ENCODE data around the gene CUZD1. TPM values are rescaled to one million over a fixed set of nuclear protein-coding genes. Genes with fewer than 3 reads are reported as not detected.

Gene CUZD1
- 0.90 TPM for polyA plus RNA-seq
- long read RNA-seq, donor 1, result 0 reads
- long read RNA-seq, donor 2, result 0 reads
- long read RNA-seq, donor 3, result 0 reads
- long read RNA-seq, donor 4, result 0 reads
- long read RNA-seq, donor 5, result 0 reads
- long read RNA-seq, donor 6, result 0 reads
- long read RNA-seq, donor 7, result 0 reads
- long read RNA-seq, donor 8, result 0 reads
- long read RNA-seq, donor 9, result 0 reads
- long read RNA-seq, donor 10, result 0 reads
- long read RNA-seq, donor 11, result 0 reads

- no peaks in the 10 kb centered on the region for H3K36me3 ChIP-seq (ENCODE audit: control insufficient read depth, insufficient read depth, low read length)
- no peaks in the 10 kb centered on the region for H3K9me3 ChIP-seq (ENCODE audit: control insufficient read depth, low read depth, low read length)
- no peaks in the 10 kb centered on the region for H3K27me3 ChIP-seq (ENCODE audit: control insufficient read depth, insufficient read depth, low read length)
- no peak within 1 kb of the TSS for H3K4me3 ChIP-seq (ENCODE audit: low read length)
- H3K27ac ChIP-seq (ENCODE audit: low read length), result no peak within 1 kb of the TSS
- H3K4me1 ChIP-seq (ENCODE audit: control insufficient read depth, insufficient read depth, low read length), result no peaks in the 10 kb centered on the region
- WGBS (ENCODE audit: insufficient coverage, low lambda C conversion rate), result no CpG with 5 or more reads among the region's 5 CpGs
- DNase-seq, result no peak
These were observed at the start of gene CUZD1 for GRCh38 chr10:122845783-122846332. CUZD1 (minus strand) TSS chr10:122845857; CDS start chr10:122845843, 14 bp downstream.

- WGBS (ENCODE audit: insufficient coverage, low lambda C conversion rate), result 83% methylated on average over 2 of the region's 5 CpGs
- no peaks in the 10 kb centered on the region for H3K27me3 ChIP-seq (ENCODE audit: control insufficient read depth, insufficient read depth, low read length)
- DNase-seq, result no peak
- H3K4me1 ChIP-seq (ENCODE audit: control insufficient read depth, insufficient read depth, low read length), result no peaks in the 10 kb centered on the region
- H3K9me3 ChIP-seq (ENCODE audit: control insufficient read depth, low read depth, low read length), result no peaks in the 10 kb centered on the region
- H3K27ac ChIP-seq (ENCODE audit: low read length), result no peak overlapping the region
- no peaks in the 10 kb centered on the region for H3K36me3 ChIP-seq (ENCODE audit: control insufficient read depth, insufficient read depth, low read length)
- no peak overlapping the region for H3K4me3 ChIP-seq (ENCODE audit: low read length)
These were observed 48.7 kb upstream of the CUZD1 start for GRCh38 chr10:122894261-122894944.

- no peak for DNase-seq
- no peaks in the 10 kb centered on the region for H3K9me3 ChIP-seq (ENCODE audit: control insufficient read depth, low read depth, low read length)
- peaks cover 2% of the 10 kb centered on the region for H3K4me1 ChIP-seq (ENCODE audit: control insufficient read depth, insufficient read depth, low read length)
- no CpG with 5 or more reads among the region's 1 CpG for WGBS (ENCODE audit: insufficient coverage, low lambda C conversion rate)
- no peak overlapping the region for H3K27ac ChIP-seq (ENCODE audit: low read length)
- no peak overlapping the region for H3K4me3 ChIP-seq (ENCODE audit: low read length)
- H3K36me3 ChIP-seq (ENCODE audit: control insufficient read depth, insufficient read depth, low read length), result no peaks in the 10 kb centered on the region
- H3K27me3 ChIP-seq (ENCODE audit: control insufficient read depth, insufficient read depth, low read length), result no peaks in the 10 kb centered on the region
These were observed 38.5 kb upstream of the CUZD1 start for GRCh38 chr10:122884166-122884565.

- H3K27ac ChIP-seq (ENCODE audit: low read length), result no peak overlapping the region
- H3K27me3 ChIP-seq (ENCODE audit: control insufficient read depth, insufficient read depth, low read length), result no peaks in the 10 kb centered on the region
- H3K9me3 ChIP-seq (ENCODE audit: control insufficient read depth, low read depth, low read length), result no peaks in the 10 kb centered on the region
- no peaks in the 10 kb centered on the region for H3K36me3 ChIP-seq (ENCODE audit: control insufficient read depth, insufficient read depth, low read length)
- peaks cover 2% of the 10 kb centered on the region for H3K4me1 ChIP-seq (ENCODE audit: control insufficient read depth, insufficient read depth, low read length)
- no peak overlapping the region for H3K4me3 ChIP-seq (ENCODE audit: low read length)
- DNase-seq, result no peak
These were observed 37.1 kb upstream of the CUZD1 start for GRCh38 chr10:122882766-122883165.

GRCh38 chr10:122879339-122880273 is 33.9 kb upstream of the CUZD1 start, which contains the start of gene FAM24B:
FAM24B (minus strand) TSS chr10:122879581; CDS start chr10:122850515, 29,066 bp downstream.
- H3K27me3 ChIP-seq (ENCODE audit: control insufficient read depth, insufficient read depth, low read length), result no peaks in the 10 kb centered on the region
- peak; percentile 96 to 98 for DNase-seq
- WGBS (ENCODE audit: insufficient coverage, low lambda C conversion rate), result no CpG with 5 or more reads among the region's 95 CpGs
- H3K36me3 ChIP-seq (ENCODE audit: control insufficient read depth, insufficient read depth, low read length), result no peaks in the 10 kb centered on the region
- H3K4me1 ChIP-seq (ENCODE audit: control insufficient read depth, insufficient read depth, low read length), result peaks cover 2% of the 10 kb centered on the region
- no peaks in the 10 kb centered on the region for H3K9me3 ChIP-seq (ENCODE audit: control insufficient read depth, low read depth, low read length)
- no peak within 1 kb of the TSS for H3K27ac ChIP-seq (ENCODE audit: low read length)
- H3K4me3 ChIP-seq (ENCODE audit: low read length), result peak within 1 kb of the TSS; percentile 64

- 100% methylated on average over 1 of the region's 14 CpGs for WGBS (ENCODE audit: insufficient coverage, low lambda C conversion rate)
- peak overlapping the region; percentile 64 for H3K4me3 ChIP-seq (ENCODE audit: low read length)
- no peak overlapping the region for H3K27ac ChIP-seq (ENCODE audit: low read length)
- no peaks in the 10 kb centered on the region for H3K27me3 ChIP-seq (ENCODE audit: control insufficient read depth, insufficient read depth, low read length)
- no peaks in the 10 kb centered on the region for H3K36me3 ChIP-seq (ENCODE audit: control insufficient read depth, insufficient read depth, low read length)
- DNase-seq, result no peak
- no peaks in the 10 kb centered on the region for H3K9me3 ChIP-seq (ENCODE audit: control insufficient read depth, low read depth, low read length)
- peaks cover 2% of the 10 kb centered on the region for H3K4me1 ChIP-seq (ENCODE audit: control insufficient read depth, insufficient read depth, low read length)
These were observed 33.2 kb upstream of the CUZD1 start for GRCh38 chr10:122878799-122879338.

GRCh38 chr10:122877264-122877663 is 31.6 kb upstream of the CUZD1 start:
- no peaks in the 10 kb centered on the region for H3K27me3 ChIP-seq (ENCODE audit: control insufficient read depth, insufficient read depth, low read length)
- DNase-seq, result no peak
- WGBS (ENCODE audit: insufficient coverage, low lambda C conversion rate), result 60% methylated on average over 1 of the region's 1 CpG

GRCh38 chr10:122876467-122876855 is 30.8 kb upstream of the CUZD1 start:
- H3K9me3 ChIP-seq (ENCODE audit: control insufficient read depth, low read depth, low read length), result no peaks in the 10 kb centered on the region
- H3K27me3 ChIP-seq (ENCODE audit: control insufficient read depth, insufficient read depth, low read length), result no peaks in the 10 kb centered on the region
- H3K27ac ChIP-seq (ENCODE audit: low read length), result no peak overlapping the region
- no peak overlapping the region for H3K4me3 ChIP-seq (ENCODE audit: low read length)
- H3K36me3 ChIP-seq (ENCODE audit: control insufficient read depth, insufficient read depth, low read length), result no peaks in the 10 kb centered on the region
- peaks cover 2% of the 10 kb centered on the region for H3K4me1 ChIP-seq (ENCODE audit: control insufficient read depth, insufficient read depth, low read length)
- 88% methylated on average over 1 of the region's 1 CpG for WGBS (ENCODE audit: insufficient coverage, low lambda C conversion rate)
- no peak for DNase-seq

More at GRCh38 chr10:122877264-122877663, 31.6 kb upstream of the CUZD1 start:
- Histone ChIP-seq H3K9me3 (ENCODE audit: control insufficient read depth, low read depth, low read length) (no peaks in the 10 kb centered on the region), H3K4me3 (ENCODE audit: low read length) (no peak overlapping the region), H3K27ac (ENCODE audit: low read length) (no peak overlapping the region), H3K36me3 (ENCODE audit: control insufficient read depth, insufficient read depth, low read length) (no peaks in the 10 kb centered on the region), H3K4me1 (ENCODE audit: control insufficient read depth, insufficient read depth, low read length) (peaks cover 2% of the 10 kb centered on the region)

GRCh38 chr10:122875843-122876466 is 30.3 kb upstream of the CUZD1 start:
- peaks cover 2% of the 10 kb centered on the region for H3K4me1 ChIP-seq (ENCODE audit: control insufficient read depth, insufficient read depth, low read length)
- 48% methylated on average over 2 of the region's 6 CpGs for WGBS (ENCODE audit: insufficient coverage, low lambda C conversion rate)
- no peak overlapping the region for H3K27ac ChIP-seq (ENCODE audit: low read length)
- no peaks in the 10 kb centered on the region for H3K36me3 ChIP-seq (ENCODE audit: control insufficient read depth, insufficient read depth, low read length)
- DNase-seq, result no peak
- H3K9me3 ChIP-seq (ENCODE audit: control insufficient read depth, low read depth, low read length), result no peaks in the 10 kb centered on the region
- no peaks in the 10 kb centered on the region for H3K27me3 ChIP-seq (ENCODE audit: control insufficient read depth, insufficient read depth, low read length)
- no peak overlapping the region for H3K4me3 ChIP-seq (ENCODE audit: low read length)
